ENCODE measurements around the gene IRF9. TPM values are rescaled to one million over a fixed set of nuclear protein-coding genes. Genes with fewer than 3 reads are reported as not detected.
A peak's percentile ranks its signal among the peaks of the same experiment; 100 is the strongest.

Gene IRF9
- total and polyA plus RNA-seq, 2 of the 13 experiments (the other 11 are each of a cell fraction or from before 2014, with no cell fraction given) = 14.9 to 49.7 TPM

DNA sequence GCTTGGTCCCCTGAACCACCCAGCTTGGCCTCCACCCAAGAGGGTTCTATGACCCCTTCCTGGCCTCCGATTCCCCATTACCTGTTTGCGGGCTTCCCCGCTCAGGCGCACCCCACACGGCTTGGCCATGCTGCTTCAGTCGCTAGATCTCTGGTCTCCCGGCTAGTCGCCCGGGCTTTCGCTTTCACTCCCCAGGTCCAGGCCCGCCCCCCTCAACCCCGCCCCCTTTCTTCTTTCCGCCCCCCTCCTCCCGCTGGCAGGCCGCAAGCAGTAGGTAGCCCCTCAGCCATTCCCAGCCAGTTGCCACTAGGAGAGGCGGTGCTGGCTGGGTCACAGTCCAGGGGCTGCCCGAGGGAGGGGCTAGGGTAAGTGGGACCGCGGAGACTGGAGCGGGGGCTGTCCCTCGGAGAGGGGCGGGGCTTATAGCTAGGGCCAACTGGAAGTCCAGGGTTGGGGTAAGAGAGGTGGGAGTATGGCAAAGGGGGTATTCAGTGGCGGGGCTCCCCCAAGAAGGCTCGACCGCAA lies 14.6 kb upstream of the IRF9 start, which contains the start of gene PSME2 (continued):
- TF ChIP-seq, protein P1, sequence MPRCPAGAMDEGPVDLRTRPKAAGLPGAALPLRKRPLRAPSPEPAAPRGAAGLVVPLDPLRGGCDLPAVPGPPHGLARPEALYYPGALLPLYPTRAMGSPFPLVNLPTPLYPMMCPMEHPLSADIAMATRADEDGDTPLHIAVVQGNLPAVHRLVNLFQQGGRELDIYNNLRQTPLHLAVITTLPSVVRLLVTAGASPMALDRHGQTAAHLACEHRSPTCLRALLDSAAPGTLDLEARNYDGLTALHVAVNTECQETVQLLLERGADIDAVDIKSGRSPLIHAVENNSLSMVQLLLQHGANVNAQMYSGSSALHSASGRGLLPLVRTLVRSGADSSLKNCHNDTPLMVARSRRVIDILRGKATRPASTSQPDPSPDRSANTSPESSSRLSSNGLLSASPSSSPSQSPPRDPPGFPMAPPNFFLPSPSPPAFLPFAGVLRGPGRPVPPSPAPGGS (CRISPR knock-in tag; IDR thresholded peaks at IDR 0.05) = 0 out of 2 replicates have a peak, but pooled peaks have one; percentile 24
- TF ChIP-seq ZNF468 (CRISPR knock-in tag; IDR thresholded peaks at IDR 0.05) (no peak), HDAC6 (IDR thresholded peaks at IDR 0.05; ENCODE audit: low read depth, low read length) (no peak), RERE (CRISPR knock-in tag; IDR thresholded peaks at IDR 0.05; ENCODE audit: low read depth) (no peak), SMYD3 (CRISPR knock-in tag; IDR thresholded peaks at IDR 0.05) (peak; percentile 38; the same call in 1 of the 2 replicates), ZKSCAN1 (IDR thresholded peaks at IDR 0.05; ENCODE audit: low read length) (no peak), ZNF234 (CRISPR knock-in tag; conservative IDR thresholded peaks at IDR 0.05) (no peak), MAZ (IDR thresholded peaks at IDR 0.05; ENCODE audit: borderline replicate concordance, low read depth, low read length) (peak; percentile 99), MAZ (CRISPR knock-in tag; IDR thresholded peaks at IDR 0.05; ENCODE audit: low read depth) (peak; percentile 80; the same call in 1 of the 2 replicates), PAF1 (CRISPR knock-in tag; IDR thresholded peaks at IDR 0.05) (no peak), CCDC6 (CRISPR knock-in tag; IDR thresholded peaks at IDR 0.05) (no peak), SIX4 (CRISPR knock-in tag; IDR thresholded peaks at IDR 0.05) (peak; percentile 13; the same call in 1 of the 2 replicates), ZNF782 (CRISPR knock-in tag; IDR thresholded peaks at IDR 0.05; ENCODE audit: borderline replicate concordance) (no peak), ATRX (CRISPR knock-in tag; IDR thresholded peaks at IDR 0.05; ENCODE audit: borderline replicate concordance) (no peak), SOX6 (IDR thresholded peaks at IDR 0.05) (no peak), SOX6 (CRISPR knock-in tag; IDR thresholded peaks at IDR 0.05) (peak; percentile 80), KMT2A (CRISPR knock-in tag; IDR thresholded peaks at IDR 0.05) (peak; percentile 89), TEF (CRISPR knock-in tag; IDR thresholded peaks at IDR 0.05) (no peak), SRY (CRISPR knock-in tag; IDR thresholded peaks at IDR 0.05) (no peak), ZSCAN31 (CRISPR knock-in tag; IDR thresholded peaks at IDR 0.05; ENCODE audit: low read depth) (no peak), TCF7L2 (IDR thresholded peaks at IDR 0.05; ENCODE audit: low read depth, low read length) (no peak), ZNF335 (CRISPR knock-in tag; IDR thresholded peaks at IDR 0.05) (0 out of 2 replicates have a peak, but pooled peaks have one; percentile 14), DMAP1 (CRISPR knock-in tag; IDR thresholded peaks at IDR 0.05) (no peak)
- TF ChIP-seq, protein P2, sequence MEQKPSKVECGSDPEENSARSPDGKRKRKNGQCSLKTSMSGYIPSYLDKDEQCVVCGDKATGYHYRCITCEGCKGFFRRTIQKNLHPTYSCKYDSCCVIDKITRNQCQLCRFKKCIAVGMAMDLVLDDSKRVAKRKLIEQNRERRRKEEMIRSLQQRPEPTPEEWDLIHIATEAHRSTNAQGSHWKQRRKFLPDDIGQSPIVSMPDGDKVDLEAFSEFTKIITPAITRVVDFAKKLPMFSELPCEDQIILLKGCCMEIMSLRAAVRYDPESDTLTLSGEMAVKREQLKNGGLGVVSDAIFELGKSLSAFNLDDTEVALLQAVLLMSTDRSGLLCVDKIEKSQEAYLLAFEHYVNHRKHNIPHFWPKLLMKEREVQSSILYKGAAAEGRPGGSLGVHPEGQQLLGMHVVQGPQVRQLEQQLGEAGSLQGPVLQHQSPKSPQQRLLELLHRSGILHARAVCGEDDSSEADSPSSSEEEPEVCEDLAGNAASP (CRISPR knock-in tag; IDR thresholded peaks at IDR 0.05; ENCODE audit: borderline replicate concordance) = peak; percentile 48

All from HepG2 (cell line).